HG03342 (cell line): ENCODE measurements around the gene UBE4B.
"Not testable (repeated sequence)": the region's sequence is repeated elsewhere in the genome, so short reads cannot be mapped to it uniquely, and the experiment has no call there.

Experiments
- ATAC-seq: cut with Tn5 transposase; IDR thresholded peaks from one replicate; pipeline ENCODE4 v1.9.1; 2021; ENCODE audit warnings: mild to moderate bottlenecking, moderate library complexity; ENCODE audit not compliant: unreplicated experiment

The UBE4B gene

GRCh38 chr1:10170239-10170574 is 137.4 kb downstream of the UBE4B start:
- no peak for ATAC-seq

- no peak for ATAC-seq
Measured at GRCh38 chr1:10171105-10171767, 138.5 kb downstream of the UBE4B start.

GRCh38 chr1:10171995-10172669 is 139.4 kb downstream of the UBE4B start:
- ATAC-seq, result no peak

- no peak for ATAC-seq
Measured at GRCh38 chr1:10173582-10173981, 140.8 kb downstream of the UBE4B start.

- ATAC-seq, result no peak
Measured at GRCh38 chr1:10177876-10178275, 145.1 kb downstream of the UBE4B start.

GRCh38 chr1:10178597-10179405 is 146.0 kb downstream of the UBE4B start:
- ATAC-seq, result no peak

- no peak for ATAC-seq
Measured at GRCh38 chr1:10179406-10180091, 146.8 kb downstream of the UBE4B start.

- no peak for ATAC-seq
Measured at GRCh38 chr1:10181154-10181553, 148.4 kb downstream of the UBE4B start.

- ATAC-seq, result no peak
Measured at GRCh38 chr1:10185759-10186158, 153.0 kb downstream of the UBE4B start.

GRCh38 chr1:10186331-10187025 is 153.7 kb downstream of the UBE4B start:
- ATAC-seq, result no peak

- no peak for ATAC-seq
Measured at GRCh38 chr1:10187026-10187334, 154.2 kb downstream of the UBE4B start.

GRCh38 chr1:10188133-10188650 is 155.4 kb downstream of the UBE4B start:
- no peak for ATAC-seq

- no peak for ATAC-seq
Measured at GRCh38 chr1:10189659-10190058, 156.9 kb downstream of the UBE4B start.

- no peak for ATAC-seq
Measured at GRCh38 chr1:10192263-10192662, 159.5 kb downstream of the UBE4B start.

- no peak for ATAC-seq
Measured at GRCh38 chr1:10193288-10193687, 160.5 kb downstream of the UBE4B start.

- no peak for ATAC-seq
Measured at GRCh38 chr1:10195570-10195969, 162.8 kb downstream of the UBE4B start.

GRCh38 chr1:10196976-10197375 is 164.2 kb downstream of the UBE4B start:
- ATAC-seq, result no peak

- no peak for ATAC-seq
Measured at GRCh38 chr1:10200620-10201019, 167.9 kb downstream of the UBE4B start.

- ATAC-seq, result no peak
Measured at GRCh38 chr1:10204003-10204642, 171.4 kb downstream of the UBE4B start.

- not testable (repeated sequence) for ATAC-seq
Measured at GRCh38 chr1:10205206-10205605, 172.4 kb downstream of the UBE4B start.
